HG03108 (cell line): ENCODE data around the gene ARID5B.

Source experiments
- ATAC-seq: cut with Tn5 transposase; IDR thresholded peaks from one replicate; pipeline ENCODE4 v1.9.1; 2021; ENCODE audit warnings: moderate library complexity; ENCODE audit not compliant: unreplicated experiment

ARID5B gene

DNA sequence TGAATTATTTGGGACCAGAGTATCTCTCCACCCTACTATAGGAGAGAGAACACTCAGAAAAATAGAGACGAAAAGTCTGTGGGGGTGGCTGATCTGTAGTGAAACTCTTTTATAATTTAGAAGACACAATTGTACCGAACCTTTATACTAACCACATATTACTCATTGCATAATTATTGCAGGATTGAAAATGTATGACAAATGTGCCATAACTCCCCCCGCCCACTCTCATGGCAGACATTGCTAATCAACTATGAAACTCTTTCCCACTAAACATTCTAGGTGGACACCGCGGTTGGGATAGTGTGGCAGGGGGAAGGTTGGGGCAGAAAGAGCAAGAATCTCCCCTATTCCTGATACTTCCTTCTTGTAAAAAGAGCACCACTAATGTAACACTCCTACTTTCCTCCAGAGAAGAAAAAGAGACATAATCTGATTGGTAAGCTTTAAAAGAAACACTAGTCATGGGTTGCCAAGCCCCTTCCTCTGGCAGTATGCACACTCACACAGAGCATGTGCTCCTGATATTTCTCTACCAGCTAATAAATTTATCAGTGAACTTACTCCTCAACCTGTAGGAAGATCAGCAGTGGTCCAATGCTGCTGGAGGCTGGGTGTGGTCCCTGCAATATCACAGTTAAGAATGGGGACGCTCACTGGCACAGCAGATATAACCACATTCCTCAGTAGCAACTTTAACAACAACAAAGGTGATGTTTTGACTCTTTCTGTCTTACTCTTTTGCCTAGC is 18.7 kb upstream of the ARID5B start:
- no peak for ATAC-seq

GRCh38 chr10:61883371-61884025 is 18.0 kb upstream of the ARID5B start:
- no peak for ATAC-seq

GRCh38 chr10:61887772-61888171 is 13.7 kb upstream of the ARID5B start:
- ATAC-seq: no peak

- ATAC-seq: no peak
Measured at GRCh38 chr10:61888744-61889143, 12.8 kb upstream of the ARID5B start.

DNA sequence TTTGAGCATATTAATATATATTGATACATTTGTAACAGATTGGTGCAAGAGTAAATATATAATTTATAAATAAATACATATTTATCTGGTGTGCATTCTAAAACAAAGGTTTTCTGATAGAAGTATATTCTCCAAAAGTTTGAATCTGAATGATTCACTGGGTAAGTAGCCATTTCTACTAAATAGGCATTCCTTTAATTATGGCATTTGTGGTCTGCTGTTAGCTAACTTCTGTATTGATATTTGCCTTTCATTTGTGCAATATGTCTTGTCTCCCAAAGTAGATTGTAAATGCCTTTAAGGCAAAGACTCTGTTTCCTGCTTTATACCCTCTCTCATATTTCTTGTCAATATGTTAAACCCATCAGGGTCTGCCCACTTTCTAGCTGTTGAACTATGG is 11.1 kb upstream of the ARID5B start:
- no peak for ATAC-seq

DNA sequence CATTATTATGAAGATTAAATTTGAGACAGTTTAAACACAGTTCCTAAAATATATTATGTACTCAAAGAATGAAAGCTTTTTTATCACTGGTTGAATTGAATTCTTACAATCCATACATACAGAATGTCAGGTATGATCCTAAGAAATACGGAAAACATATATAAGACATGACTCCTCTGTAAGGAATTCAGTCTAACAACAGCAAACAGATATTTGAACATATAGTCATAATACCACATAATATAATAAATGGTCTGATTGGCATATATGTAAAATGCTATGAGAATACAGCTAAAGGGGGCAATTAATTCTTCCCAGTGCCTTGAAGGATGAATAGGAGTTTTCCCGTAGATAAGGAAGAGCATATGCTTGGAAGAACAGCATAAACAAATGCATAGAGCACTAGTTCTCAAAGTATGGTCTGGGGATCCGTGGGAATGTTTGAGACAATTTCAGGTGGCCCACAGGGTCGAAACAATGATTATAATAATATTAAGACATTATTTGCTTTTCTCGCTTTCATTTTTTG is 10.6 kb upstream of the ARID5B start:
- ATAC-seq: no peak

DNA sequence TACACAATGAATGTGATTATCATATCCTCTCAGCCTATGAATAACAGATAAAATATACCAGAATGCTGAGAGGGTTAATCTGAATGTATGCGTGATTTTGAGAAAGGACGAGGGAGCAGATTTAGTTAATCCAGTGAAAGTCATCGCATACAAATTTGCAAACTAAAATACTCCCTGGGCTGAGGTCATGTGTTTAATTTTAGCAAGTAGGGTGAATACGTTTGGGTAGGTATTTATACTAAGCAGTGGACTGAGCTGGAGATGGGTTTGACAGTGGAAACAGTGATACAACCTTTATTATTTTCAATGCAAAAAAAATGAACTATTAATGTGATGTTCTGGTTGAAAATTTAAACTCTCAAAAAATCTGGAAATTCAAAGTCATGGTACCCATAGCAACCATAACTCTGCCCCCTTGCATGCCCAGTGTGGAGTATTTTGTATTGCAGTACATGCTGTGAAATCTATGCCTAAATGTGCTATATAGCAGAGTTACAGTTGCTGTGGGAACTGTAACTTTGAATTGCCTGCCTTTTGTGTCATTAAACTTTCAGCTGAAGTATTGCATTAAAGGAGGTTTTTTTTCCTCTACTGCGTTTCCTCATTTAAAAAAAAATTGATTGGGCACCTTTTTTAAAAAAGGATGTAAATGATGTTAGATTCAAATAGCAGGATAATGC is 9.5 kb upstream of the ARID5B start:
- no peak for ATAC-seq

DNA sequence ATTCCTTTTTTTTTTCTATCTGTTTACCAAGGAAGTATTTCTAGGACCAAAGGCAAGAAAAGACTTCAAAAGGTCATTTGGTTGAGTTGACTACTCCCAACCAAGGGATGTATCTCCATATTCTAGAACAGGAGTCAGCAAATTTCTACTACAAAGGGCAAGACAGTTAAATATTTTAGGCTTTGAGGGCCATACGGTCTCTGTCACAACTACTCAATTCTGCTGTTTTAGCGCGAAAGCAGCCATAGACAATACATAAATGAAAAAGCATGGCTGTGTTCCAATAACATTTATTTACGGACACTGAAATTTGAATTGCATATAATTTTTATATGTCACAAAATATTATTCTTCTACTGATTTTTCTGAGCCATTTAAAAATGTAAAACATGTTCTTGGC is 8.5 kb upstream of the ARID5B start:
- no peak for ATAC-seq

DNA sequence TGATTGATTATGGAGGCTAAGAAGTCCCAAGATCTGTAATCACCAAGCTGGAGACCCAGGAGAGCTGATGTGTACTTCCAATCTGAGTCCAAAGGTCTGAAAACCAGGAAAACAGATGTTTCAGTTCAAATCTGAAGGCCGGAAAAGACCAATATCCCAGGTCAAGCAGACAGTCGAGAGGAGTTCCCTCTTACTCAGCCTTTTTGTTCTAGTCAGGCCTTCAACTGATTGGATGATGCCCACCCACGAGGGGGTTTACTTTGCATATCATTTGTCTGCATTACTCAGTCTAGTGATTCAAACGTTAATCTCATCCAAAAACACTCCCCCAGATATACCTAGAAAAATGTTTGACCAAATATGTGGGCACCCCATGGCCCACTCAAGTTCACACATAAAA is 7.4 kb upstream of the ARID5B start:
- no peak for ATAC-seq

- ATAC-seq: no peak
Measured at GRCh38 chr10:61895898-61896600, 5.5 kb upstream of the ARID5B start.

DNA sequence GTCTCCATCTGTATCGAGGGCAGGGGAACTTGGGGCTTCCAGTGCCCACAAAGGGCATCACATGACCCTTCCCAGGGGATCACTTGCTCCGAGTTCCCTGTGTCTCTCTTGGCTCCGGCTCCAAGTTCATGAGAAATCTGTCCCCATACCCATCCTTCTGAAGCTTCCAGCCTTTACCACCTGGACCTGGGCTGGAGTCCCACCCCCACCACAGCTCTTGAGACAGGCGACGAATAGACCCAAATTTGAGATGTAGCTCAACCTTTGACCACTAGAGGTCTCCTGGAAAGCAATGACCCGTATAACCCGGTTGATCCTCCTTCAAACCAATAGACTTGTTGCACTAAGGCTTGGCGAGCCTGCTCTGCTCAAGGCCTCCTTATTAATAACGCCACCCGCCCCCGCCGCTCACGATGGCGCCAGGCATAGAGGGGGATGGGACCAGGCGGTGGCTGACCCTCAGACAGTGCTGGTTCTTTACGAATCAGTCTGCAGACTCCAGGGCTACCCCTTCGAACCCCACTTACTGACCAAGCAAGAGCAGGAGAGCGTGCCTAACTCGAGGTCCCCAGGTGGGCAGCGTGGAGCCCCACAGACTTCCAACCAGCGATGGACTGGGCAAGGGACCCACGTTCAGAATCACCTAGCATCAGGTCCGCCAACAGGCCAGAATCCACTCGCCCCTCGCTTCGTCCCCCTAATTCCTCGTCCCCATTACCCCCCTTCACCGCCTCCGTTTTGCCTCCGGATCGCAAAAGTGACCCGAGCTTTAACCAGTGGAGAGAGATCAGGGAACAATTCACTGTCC is 4.4 kb upstream of the ARID5B start:
- peak; percentile 58 for ATAC-seq

GRCh38 chr10:61897671-61898434 is 3.6 kb upstream of the ARID5B start:
- no peak for ATAC-seq

DNA sequence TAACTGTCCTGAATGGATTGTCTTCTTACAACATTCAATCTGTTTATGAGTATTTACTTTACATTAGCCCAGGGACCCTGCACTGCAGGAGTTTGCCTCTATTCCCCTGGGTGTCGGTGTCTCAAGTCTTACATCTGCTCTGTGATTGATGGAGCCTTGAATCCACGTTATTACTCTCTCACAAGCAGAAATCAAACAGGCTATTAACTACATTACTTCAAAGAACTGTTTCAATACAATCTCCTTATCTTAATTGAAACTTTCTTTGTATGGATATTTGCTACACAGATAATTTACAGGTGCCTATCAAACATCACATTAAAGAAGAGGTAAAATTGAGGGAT is 3.1 kb upstream of the ARID5B start:
- no peak for ATAC-seq

- ATAC-seq: no peak
Measured at GRCh38 chr10:61899069-61899531, 2.4 kb upstream of the ARID5B start.

- no peak for ATAC-seq
Measured at GRCh38 chr10:61899663-61899996, 1.9 kb upstream of the ARID5B start.

- ATAC-seq: peak; percentile 22
Measured at GRCh38 chr10:61899997-61900828, 1.3 kb upstream of the ARID5B start.

- ATAC-seq: no peak
Measured at GRCh38 chr10:61901829-61902444, 438 bp downstream of the ARID5B start.

- ATAC-seq: peak; percentile 1
Measured at GRCh38 chr10:61902445-61903220, 1.1 kb downstream of the ARID5B start.
